Stimulated activated CD4-positive, alpha-beta T cell treated with anti-CD3 and anti-CD28 coated beads, TNF-alpha, amount 100 ng/mL, for 24 hours (primary cell): ENCODE results near the gene SPTAN1.
"Not testable (repeated sequence)": the region's sequence is repeated elsewhere in the genome, so short reads cannot be mapped to it uniquely, and the experiment has no call there.

Source experiments
- DNase-seq, 3 experiments: peaks; one replicate each; pipeline ENCODE4 v3.0.0-alpha.2; 2020; ENCODE audit warnings: low read depth in 3 of 3

Gene SPTAN1

DNA sequence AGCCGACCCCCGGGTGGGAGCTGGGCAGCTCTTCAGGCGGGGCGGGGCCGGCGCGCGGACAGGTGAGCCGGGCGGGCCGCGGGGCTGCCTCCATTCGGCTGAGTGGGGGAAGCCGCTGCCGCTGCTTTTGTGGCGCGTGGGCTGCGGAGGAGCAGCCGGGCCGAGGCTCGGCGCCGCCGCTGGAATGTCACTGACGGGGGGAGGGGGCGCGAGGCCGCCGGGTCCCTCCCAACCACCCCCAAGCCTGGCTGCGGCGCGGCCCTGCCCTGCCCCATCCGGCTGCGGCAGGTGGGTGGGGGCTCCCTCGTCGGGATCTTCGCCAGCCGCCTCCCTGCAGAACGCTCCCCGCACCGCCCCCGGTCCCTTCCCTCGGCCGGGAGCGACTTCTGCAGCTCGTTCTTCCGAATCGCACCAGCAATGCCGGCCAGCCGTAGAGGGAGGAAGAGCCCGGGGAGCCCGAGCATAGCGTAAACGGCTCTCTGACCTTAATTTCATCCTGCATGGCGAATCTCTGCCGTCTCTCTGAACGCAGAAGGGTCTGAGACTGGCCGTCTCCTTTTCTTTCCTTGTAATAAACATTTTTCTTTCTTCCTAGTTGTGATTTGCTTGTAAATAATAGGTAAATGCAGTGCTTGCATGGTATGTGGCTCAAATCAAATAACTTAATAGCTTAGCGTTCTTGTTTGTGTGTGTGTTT lies 505 bp downstream of the SPTAN1 start:
- peak; percentile 10 to 60 (median 29) for DNase-seq

DNA sequence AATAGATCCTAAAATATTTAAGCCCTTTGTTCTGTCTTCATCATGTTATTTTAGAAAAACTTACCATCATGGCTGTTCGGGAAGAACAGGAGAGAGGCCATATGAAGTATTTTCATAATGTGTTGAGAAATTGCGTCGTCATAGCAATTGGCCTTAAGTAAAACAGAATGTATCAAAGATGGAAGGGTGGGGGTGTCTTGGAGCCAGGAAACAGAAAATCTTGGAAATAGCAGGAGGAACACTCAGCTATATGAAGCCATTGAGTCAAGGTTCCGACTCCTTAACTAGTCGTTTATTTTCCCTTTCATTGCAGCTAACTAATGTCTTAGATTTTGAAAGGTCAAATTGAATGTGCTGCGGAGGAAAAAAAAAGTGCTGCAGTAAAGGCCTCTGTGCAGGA lies 1.3 kb downstream of the SPTAN1 start:
- no peak for DNase-seq

DNA sequence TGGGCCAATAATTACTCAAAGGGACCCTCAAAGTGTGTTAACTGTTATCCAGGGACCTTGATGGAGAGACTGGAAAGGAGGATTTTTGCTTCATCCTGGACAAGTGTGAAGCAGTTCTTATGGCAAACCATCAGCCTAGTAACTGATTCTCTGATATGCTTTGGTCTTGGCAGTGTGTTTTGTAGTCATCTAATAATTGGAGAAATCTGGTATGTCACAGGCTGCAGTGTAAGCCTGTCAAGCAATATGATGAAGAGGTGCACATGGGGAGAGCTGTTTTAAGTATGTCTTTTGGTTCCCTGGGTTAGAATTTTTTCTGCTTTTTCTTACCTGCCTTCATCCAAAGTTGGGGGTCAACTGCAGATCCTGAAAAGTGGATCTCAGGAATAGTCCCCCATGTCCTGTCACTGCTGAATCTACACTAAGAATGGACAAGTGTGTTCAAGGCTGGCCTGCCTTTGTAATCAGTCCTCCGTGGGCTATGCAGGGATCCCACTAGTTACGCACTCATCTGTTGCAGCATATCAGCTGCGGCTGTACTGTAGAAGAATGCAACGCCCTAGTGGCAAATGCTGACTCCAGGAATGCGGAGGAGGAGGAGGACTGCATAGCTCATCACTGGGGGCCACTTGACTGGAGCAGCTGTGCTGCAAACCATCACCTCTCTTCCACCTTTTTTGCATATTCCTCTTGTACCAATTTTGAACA lies 1.9 kb downstream of the SPTAN1 start:
- peak in 1 of 3 experiments; percentile 26 for DNase-seq

DNA sequence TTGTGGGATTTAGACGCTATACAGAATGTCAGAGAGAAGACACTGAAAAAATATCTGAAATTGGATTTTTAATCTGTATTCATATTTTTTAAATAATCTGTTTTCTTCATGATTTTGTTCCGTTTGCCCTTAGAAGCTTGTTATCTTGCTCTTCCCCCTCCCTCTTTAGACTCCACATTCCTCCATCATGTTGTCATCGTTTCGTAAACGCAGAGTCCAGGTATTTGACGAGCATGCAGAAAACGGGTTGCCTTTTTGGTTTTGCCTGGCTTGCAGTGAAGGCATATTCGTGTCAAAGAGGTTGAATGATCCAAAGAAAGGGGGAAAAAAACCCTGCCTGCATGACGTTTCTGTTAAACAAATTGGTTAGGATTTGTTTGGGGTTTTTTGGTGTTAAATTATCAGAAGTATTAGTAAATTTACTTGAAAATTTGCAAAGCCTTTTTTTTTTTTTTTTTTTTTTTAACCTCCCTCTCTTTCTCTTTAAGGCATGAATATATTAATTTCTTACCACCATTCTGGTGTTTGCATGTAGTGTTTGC lies 2.9 kb downstream of the SPTAN1 start:
- DNase-seq, result no peak

DNA sequence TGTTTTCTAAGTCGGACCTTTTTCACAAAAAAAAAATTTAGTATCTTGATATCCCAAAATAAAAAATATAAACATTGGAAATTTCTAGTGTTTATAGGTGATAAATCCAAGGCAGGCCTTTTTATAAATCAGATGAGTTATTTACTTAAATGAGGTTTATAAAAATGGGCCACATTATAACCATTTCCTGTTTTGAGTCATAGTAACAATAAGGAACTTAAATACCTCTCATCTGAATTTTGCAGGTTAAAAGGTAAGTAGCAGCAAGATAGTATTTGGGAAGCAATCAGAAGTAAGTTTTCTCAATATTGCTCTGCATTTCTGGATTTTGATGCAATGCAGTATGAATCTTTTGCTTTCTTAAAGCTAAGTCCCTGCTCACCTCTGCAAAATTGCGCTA lies 3.9 kb downstream of the SPTAN1 start:
- no peak for DNase-seq

DNA sequence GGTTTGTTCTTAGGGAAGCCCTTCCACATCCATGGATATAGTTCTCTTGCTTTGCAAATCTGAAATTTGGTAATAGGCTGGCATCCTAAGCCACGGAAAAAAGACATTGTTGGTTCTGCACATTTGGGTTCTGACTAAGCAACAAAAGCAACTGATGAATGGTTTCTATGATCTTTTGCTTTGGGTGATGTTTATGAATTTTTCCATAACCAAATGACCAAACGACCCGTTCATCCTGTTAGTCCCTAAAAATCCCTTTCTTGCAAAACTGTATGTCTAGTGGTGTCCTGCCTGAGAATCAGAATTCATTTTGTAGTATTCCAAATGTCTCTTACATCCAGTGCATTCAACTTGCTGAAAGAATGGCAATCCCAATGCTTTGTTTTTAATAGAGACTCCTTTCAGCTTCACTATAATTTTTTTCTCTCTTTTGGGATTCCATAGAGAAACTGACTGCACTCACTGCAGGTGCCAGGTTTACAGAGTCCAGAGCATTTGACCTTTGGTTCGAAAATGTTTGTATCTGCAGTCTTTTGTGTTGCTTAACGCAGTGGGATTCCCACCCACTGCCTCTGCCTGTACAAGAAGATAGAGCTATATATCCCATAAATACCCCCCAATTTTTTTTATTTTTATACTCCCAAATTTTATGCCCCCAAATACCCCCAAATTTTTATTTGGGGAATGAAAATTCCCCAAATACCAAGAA lies 4.7 kb downstream of the SPTAN1 start:
- no peak for DNase-seq

DNA sequence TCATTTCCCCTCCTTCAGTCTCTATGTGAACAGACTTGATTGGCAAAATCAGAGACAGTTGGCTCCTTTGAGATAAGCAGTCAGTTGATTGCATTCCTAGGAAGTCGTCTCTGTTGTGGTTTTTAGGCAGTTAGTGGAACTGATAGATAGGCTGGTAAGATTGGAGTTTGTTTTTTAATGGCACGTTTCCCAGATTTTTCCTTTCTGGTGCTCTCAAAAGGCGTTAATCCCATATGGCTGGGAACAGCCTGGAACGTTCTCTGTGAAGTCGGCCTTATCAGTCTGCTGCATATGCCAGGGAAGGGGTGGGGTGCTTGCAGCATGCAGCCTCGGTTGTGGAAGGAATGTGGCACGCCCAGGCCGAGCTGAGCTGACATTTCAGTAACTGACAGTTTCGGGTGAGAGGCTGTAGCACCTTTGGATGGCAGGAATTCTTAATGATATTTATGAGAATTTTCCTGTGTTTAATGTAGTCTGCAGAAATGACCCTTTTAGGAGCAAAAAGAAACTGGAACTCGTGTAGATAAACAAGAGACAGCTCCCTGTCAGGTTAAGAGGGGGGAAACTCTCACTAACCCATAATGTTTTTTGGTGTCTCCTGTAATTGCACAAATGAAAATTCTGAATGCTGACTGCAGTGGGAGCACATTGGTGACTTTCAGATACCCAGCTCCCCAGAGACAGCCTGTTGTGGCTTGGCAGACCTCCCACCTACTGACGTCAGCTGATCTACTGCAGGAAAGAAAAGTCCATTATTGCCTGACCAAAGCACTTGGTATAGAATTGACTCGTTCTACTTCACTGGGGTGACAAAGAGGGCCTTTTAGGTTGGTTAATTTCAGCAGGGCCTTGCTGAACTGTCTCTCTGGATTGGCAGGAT lies 6.3 kb downstream of the SPTAN1 start:
- DNase-seq, result peak in 2 of 3 experiments; percentile 15 to 57

DNA sequence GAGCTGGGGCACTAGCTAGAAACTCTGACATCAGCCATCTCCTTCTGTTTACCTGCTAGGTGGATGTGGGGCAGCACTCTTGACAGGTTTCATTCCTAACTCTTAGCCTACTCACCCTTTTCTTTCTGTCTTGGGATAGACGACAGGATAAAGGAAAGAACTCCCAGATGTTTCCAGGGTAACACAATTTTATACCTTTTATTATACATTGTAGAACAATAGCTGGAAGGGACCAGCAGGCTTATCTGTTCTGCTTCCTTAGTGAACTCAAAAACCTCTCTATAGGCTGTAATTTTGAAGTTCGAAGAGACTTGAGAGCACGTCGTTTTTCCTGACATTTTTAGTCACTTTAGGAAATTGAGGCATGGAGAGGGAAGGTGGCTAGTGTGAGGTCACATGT lies 13.2 kb downstream of the SPTAN1 start:
- DNase-seq, result no peak

DNA sequence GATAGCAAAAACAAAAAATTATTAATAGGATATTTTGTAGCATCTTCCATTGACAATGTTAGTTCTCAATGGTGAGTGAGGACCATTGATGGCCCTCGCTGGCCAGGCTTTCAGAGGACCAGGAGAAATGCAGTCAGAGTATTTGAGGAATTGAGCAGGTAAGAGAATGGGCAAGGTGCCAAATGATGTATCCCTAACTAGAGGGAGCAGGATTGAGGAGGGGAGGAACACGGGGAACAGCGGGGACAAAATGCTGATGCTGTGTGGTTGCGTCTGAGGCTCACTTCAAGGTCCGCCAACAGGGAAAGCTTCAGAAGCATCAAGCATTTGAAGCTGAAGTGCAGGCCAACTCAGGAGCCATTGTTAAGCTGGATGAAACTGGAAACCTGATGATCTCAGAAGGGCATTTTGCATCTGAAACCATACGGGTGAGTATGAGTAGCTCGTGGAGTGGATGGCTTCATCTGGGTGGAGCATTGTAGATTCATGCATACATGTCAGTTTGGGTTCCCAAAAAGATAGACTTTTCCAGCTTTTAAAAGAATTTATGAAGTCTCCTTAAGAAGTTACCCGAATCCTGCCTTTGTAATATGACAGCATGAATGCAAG lies 16.2 kb downstream of the SPTAN1 start:
- DNase-seq, result no peak

DNA sequence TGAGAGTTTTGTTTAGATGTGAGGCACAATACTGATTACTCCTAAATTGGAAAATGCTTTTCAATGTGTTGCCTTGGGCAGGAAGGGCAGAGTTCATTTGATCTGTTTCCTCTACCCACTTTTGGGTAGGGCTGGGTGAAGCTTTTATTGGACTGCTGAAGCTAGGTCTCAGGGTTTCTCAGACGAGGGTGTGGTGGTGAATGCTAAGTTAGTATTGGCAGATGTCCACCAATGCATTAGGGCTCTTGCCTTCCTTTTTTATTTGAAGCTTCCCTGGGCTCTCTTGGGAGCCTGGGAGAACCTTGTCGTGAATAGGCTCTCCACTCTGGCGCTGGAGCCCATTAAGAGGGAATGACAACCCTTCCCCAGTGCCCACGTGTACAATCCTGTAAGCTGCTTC lies 23.1 kb downstream of the SPTAN1 start:
- no peak for DNase-seq

DNA sequence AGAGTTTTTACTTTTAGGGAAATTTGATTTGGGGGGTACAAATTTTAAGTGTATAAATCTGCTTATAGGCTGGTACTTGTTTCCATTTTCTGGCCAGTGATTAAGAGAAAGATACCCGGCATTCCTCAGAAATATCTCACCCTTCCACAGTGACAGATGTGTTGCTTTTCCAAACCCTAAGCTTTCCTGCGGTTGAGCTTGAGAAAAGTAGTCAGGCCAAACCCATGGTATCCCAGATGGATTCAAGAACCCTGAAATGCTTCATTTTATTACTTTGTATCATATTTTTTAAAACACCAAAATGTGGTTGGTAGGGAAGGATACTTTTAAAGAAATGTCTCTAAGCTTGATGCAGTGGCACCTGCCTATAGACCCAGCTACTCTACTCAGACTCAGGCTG lies 23.5 kb downstream of the SPTAN1 start:
- DNase-seq, result no peak

DNA sequence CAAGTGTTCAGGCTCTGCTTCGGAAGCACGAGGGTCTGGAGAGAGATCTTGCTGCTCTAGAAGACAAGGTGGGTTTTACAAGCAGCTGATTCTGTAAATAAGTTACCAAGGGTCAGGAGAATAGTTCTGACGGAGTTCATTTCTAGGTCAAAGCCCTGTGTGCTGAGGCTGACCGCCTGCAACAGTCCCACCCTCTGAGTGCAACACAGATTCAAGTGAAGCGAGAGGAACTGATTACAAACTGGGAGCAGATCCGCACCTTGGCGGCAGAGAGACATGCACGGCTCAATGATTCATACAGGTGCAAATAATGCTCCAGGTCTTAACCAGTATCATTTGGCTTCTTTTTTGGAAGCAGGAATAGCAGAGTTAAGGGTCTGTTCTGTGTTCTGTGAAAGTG lies 24.8 kb downstream of the SPTAN1 start:
- DNase-seq, result no peak

DNA sequence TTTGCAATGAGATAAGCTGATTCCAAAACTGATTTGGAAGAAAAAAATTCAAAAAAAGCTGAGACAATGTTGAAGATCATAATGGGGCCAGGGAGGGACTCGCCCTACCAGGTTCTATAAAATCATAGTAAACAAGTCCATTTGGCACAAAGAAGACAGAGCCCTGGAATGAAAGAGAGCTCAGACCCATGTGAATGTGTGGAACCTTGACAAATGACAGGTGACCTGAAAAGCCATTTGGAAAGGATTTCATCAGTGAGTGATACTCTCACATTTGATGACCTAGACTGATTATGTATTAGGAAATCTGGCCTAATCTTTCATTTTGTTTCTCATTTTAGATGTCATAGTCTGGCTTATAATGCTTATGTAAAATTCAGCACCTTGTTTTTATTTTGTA lies 26.8 kb downstream of the SPTAN1 start:
- no peak for DNase-seq

DNA sequence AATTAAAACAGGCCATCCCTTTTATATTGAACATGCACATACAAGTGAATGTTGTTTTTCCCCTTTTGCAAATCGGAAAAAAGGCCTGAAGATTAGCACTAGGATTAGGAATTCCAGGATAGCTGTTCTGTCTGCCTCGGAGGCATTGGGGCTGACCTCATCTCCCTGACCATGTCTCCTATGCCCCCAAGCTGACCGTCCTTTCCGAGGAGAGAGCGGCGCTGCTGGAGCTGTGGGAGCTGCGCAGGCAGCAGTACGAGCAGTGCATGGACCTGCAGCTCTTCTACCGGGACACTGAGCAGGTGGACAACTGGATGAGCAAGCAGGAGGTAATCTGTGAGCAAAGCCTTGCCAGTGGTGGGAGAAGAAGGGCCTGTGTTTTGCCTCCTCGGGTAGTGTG lies 28.3 kb downstream of the SPTAN1 start:
- no peak for DNase-seq

DNA sequence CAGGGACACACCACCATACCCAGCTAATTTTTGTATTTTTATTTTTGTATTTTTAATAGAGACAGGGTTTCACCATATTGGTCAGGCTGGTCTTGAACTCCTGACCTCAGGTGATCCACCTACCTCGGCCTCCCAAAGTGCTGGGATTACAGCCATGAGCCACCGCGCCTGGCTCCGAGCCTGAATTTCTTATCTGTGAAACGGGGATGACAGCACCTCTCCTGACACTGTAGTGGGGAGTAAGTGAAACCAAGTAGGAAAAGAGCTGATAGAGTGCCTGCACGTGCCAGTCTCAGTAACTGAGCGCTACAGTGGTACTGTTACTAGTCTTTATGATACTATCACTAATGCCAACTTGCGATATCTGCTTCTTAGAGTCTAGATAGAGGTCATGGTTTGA lies 32.8 kb downstream of the SPTAN1 start:
- DNase-seq, result not testable (repeated sequence)

DNA sequence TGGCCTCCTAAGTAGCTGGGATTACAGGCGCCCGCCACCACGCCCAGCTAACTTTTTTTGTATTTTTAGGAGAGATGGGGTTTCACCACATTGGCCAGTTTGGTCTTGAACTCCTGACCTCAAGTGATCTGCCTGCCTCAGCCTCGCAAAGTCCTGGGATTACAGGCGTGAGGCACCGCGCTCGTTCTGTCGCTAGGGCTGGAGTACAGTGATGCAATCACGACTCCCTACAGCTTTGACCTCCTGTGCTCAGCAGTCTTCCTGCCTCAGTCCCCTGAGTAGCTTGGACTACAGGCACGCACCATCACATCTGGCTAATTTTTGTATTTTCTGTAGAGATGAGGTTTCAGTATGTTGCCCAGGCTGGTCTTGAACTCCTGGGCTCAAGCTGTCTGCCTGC lies 34.5 kb downstream of the SPTAN1 start:
- DNase-seq, result not testable (repeated sequence)

DNA sequence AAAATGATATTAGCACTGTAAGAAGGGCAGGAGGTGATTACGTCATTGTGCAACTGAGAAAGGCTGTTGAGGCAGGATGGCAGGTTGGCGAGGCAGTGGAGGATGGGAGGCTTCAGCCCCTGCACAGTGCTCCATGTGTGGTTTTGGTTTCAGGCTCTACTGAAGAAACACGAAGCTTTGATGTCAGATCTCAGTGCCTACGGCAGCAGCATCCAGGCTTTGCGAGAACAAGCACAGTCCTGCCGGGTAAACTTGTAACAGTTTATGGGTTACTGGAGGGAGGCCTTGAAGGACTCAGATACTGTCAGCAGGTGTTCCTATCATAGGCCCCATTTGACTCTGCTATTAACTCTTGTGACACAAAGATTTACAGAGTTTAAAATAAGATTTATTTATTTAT lies 35.1 kb downstream of the SPTAN1 start:
- peak; percentile 11 to 55 (median 22) for DNase-seq

DNA sequence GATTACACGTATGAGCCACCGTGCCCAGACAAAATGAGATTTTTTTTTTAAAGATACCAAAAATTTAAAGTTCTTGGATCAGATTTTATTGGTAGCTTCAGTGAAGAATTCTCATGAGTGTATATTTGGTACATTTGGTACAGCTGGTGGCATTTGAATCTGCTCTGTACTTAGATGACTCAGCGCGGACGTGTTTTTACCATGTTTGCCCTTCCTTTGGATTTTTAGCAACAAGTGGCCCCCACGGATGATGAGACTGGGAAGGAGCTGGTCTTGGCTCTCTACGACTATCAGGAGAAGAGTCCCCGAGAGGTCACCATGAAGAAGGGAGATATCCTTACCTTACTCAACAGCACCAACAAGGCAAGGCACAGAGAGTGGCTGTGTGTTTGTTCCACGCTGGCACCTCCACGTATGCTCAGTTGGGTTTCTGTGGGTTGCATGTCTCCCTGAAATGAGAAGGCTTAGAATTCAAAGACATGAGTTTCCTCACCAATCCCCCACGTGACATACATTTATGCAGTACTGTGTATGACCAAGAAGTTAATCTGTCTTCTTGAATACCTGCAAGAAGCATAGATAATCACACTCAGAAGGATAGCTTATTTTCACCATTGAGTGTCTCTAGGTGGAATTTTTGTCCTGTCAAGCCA lies 36.3 kb downstream of the SPTAN1 start:
- no peak for DNase-seq

DNA sequence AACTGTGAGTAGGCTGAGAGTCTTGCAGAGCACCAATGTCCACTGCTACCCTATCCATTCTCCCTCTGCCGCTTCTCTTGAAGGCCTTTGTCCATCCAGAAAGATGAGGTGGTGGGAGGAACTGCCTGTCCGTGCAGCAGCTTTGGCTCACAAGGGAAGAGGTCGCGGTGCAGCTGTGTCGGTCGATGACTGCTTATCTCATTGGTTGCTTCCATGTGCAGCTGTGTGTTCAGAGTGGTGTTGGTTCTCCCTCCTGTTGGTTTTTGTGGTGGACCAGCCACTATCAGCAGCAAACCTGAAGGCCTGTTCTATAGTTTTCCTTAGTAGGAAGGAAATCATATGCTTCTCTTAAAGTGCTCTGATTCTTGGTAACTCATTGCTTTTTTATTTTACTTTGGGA lies 40.7 kb downstream of the SPTAN1 start:
- DNase-seq, result no peak

DNA sequence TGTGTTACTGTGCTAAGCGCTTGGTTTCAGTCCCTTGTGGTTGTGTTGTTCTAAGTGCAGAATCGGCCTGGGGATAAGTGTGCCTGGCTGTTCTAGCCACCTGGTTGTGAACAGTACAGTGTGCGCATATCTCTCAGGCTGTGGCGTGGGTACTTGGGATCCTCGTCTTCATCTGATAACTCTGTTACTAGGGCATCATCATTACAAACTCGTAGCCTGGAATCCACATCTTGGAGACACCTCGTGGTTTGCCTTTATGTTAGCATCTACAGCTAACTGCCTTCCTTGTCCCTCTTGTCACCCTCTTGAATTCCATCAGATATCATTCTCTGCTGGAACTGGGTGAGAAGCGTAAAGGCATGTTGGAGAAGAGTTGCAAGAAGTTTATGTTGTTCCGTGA lies 41.5 kb downstream of the SPTAN1 start:
- no peak for DNase-seq

DNA sequence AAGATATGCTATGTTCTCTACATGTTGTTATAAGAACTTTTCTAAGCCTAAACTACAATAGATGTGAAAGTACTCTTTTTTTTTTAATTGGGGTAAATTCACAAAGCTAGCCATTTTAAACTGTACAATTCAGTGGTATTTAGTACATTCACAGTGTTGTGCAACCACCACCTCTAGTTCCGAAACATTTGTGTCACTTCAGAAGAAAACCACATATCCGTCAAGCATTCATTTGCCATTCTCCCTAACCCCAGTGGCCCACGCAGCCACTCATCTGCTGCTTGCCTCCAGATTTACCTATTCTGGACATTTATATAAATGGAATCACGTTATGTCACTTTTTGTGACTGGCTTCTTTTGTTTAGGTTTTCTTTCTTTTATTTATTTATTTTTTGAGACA lies 43.1 kb downstream of the SPTAN1 start:
- DNase-seq, result no peak
